ENCODE data around the gene R3HCC1L.

The R3HCC1L gene

DNA sequence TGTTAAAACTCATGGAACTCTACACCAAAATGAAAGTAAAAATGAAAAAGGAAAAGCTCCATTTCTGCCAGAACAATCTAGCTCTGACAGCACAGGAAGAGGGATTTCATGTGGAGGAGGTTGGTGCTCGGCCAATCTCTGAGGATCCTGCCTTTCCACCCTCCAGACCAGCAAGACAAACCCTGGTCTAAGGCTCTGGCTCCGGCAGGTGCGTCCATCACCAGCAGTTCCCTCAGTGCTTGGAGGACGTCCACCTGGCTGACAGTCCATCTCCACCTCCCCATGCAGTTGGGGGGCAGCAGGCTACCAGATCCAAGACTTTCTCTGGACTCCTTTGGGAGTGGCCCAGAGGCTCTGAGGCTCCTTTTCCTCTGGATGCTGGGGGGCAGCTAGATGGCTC is 158.5 kb downstream of the R3HCC1L start:
- DNase-seq = no peak

DNA sequence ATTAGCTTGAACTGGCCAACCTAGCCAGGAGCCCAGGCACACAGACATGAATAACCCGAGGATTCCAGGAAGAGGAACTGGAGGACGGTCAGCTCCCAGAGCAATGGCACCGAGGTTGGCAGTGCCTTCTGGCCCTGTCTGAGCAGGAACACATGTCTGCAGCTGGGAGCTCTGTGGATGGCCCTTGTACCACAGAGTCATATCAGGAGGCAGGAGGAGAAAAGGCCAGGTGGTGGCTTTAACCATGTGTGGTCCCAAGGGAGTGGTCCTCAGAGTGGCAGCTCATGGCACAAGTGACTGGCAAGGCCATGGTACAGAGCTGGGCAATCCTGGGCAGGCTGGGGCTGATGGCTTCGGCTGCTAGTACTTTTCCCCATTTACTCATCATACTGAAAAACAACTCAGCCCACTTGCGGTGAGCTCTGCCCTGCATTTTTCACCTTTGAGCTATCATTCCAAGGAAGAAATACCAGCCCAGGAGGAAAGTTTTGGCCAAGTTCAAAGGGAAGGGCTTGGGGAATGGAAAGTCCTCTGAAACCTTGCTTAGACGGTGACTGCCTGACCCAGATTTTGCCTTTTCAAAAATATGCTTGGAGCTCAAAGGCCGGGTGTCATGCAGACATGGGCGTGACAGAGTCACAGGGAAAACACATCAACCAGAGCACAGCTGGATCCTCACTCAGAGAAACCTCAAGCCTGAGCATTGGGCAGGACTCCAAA is 159.3 kb downstream of the R3HCC1L start:
- DNase-seq = no peak

DNA sequence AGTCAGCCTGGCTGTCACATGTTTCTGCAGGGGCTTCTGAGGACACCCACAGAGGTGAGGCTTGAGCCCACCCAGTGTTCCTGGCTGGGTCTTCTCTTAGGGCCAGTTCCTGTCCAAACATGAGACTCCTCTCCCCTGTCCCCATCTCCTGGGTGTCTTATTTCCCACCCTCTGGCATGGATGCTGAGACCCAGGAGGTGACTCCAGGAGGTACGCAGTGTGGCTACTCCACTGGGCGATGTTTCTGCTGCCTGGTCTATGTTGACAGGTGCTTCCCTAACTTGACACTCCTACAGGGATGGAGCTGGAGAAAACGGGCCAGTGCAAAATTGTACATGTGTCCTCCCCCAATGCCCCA is 159.8 kb downstream of the R3HCC1L start:
- no peak for DNase-seq

All from NCI-H1417 (cell line).